Stimulated activated naive CD8-positive, alpha-beta T cell treated with anti-CD3 and anti-CD28 coated beads, Interleukin-15, Interleukin-2, amounts not matched to agents 100 U/mL and 50 U/mL, for 24 hours (primary cell): ENCODE results near the gene SLC24A3.

Source experiments
- ATAC-seq: fragments of 150-1000 bp; cut with Tn5 transposase; one replicate; pipeline ENCODE4 v1.10.0; 2021
- DNase-seq: peaks from one replicate; pipeline ENCODE4 v3.0.0; 2021

The SLC24A3 gene

DNA sequence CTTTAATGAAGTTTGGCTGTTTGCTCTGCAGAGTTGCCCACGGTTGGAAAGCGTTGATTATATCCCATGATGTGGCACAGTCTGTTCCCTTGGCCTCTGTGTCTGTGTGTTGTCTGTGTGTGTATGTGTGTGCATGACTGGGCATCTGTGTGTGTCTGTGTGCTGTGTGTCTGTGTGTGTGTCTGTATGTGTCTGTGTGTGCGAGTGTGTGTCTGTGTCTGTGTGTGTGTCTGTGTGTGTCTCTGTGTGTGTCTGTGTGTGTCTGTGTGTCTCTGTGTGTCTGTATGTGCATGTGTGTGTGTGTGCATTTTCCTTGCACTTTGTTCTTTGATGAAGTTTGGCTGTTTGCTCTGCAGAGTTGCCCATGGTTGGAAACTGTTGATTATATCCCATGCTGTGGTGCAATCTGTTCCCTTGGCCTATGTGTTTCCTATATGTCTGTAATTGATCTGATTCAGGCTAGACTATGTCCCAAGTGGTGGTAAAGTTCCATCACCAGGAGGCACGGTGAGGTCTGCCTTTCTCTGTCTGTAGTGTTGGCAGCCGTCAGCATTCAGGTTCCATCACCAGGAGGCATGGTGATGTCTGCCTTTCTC, 467.6 kb downstream of the SLC24A3 start:
- ATAC-seq: no peak
- DNase-seq: no peak

DNA sequence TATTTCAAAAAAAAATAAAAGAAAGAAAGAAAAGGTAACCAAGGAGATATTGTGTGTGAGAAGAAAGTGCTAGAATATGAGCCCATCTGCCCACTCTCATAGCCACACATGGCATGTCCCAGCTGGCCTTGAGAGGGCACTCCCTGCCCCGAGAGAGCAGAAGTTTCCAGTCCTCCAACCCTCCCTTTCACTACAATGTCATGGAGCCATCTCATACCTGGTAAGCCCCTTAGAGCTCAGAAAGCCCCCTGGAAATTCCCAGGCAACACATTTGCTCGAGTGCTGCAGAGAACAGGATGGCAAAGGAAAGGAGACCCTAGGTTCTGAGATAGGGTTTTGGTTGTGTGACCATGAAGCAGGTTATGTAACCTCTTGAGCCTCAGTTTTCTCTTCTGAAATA, 469.8 kb downstream of the SLC24A3 start:
- DNase-seq (no peak), ATAC-seq (no peak)

DNA sequence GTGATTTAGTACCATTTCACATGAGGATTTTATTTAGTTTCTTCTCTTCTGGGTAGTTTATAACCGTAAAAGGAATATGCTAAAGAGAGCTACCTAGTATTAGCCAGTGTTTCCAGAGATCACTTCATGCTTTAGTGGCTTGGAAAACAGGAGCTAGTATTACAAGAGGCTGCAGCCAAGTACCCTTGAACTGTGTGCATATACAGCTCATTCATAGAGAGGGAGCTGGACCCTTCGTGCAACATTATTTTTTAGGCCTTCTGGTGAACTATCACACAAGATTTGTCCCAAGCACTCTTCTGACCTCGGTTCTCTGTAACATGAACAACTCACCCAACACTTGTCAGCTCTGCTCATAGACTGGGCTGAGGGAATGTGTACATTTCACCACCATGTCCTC, 470.7 kb downstream of the SLC24A3 start:
- no peak for ATAC-seq
- DNase-seq: no peak

DNA sequence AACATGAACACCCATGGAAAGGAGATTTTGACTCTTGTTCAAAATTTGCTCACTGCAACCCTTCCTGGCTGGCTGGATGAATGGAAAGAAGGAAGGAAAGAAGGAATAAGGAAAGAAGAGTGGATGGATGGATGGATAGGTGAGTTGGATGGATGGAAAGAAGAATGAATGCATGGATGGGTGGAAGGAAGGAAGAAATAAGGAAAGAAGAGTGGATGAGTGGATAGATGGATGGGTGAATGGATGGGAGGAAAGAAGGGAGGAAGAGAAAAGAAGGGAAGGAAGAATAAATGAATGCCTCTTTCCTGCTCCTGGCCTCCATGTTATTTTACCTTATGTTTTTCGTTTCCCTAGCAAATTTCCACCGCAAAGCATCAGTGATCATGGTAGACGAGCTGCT, 471.4 kb downstream of the SLC24A3 start:
- ATAC-seq: no peak
- no peak for DNase-seq

DNA sequence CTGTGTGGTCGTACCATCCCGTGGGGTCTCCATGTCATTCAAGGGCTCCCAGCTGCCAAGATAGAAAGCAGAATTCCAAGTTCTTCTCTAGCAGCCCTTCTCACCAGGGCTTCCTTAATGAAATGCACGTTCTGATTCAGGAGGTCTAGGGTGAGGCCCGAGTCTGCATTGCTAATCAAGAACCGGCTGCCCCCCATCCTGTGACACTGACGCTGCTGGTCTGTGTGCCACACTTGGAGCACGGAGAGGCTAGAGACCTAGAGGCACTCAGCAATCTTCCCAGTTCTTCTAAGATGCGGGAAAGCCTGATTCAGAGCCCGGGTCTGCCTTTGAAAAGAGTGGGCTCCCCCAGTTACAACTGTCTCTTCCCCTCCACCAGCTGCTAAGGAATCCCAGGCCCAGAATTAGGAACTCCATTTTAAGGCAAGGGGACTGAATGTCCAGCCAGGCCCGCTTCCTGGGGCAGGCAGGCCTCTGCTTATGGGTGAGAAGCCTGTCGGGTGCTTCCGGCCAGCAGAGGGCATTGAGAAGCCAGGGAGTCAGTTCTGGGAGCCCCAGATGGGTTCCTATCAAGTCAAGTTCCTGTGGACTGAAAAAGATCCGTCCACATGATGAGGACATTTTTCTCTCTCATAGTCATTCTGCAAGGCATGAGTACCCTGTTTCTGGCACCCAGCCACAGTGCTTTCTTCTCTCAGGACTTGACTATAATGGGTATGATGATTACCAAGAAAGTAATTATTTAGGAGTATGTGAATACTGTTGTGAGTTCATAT, 475.8 kb downstream of the SLC24A3 start:
- no peak for DNase-seq
- no peak for ATAC-seq

DNA sequence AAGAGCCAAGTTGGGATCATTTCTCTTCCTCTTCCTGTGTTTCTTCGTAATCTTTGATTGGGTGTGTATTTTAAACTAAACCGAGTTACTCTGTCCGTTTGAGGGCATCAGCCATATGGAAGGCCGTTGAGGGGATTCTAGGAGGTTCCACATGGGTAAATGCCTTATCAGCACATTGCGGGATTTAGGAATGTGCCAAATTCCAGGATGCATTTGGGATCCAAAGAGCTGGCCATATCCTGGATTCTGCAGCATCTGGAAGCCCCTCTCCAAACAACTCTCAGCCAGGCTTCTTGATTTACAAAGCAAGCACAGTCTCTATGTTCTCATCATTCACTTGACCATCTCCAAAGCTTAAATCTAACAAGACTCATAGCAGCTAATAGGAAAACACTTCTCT, 478.0 kb downstream of the SLC24A3 start:
- ATAC-seq: no peak
- no peak for DNase-seq

DNA sequence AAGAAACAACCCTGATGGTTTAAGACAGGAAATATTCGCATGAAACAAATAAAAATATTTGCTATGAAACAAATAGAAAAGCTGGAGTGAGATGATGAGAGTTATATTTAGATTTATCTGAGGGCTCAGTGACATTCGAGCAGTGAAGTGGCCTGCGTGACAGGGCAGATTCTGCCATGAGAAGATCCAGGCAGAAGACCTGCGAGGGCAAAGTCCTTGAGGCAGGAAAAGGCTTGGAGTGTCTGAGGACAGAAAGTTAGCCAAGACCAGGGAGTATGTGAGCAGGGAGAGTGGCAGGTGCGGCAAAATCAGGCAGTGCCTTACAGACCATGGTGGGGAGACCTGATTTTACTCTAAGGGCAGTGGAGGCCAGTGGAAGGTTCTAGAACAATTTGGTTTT, 478.7 kb downstream of the SLC24A3 start:
- no peak for DNase-seq
- ATAC-seq: no peak

DNA sequence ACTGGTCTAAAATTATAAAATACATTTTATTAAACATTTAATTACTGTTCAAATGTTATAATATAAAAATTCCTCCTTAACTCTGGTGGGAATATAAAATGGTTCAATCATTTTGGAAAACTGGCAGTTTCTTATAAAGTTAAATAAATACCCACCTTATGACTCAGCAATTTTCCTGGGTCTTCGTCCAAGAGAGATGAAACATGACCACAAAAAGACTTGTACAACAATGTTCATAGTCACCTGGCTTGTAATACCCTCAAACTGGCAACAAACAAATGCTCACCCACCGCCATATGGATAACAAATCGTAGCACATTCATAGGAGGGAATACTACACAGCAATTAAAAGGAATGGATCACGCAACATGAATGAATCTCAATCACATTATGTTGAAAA, 479.7 kb downstream of the SLC24A3 start:
- DNase-seq (no peak), ATAC-seq (no peak)

DNA sequence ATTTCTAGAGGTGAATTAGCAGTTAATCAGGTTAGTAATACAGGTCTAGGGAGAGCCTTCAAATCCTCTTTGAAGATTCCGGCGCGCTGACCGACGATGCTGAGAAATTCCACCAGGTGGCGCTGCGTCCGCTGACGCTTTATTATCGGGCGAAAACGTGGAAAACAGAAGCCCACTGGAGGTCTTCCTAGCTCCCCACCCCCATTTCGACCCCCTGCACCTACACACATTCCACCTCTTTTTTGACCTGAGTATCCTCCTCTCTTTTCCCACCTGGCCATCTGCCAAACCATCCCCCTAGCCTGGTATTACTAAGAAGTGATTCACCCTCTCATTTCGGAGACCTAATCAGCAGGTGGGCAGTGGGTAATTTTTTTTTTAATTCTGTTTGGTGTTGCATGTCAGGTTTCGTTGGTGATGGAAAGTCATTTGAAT, 480.3 kb downstream of the SLC24A3 start:
- DNase-seq: peak; percentile 60
- no peak for ATAC-seq

DNA sequence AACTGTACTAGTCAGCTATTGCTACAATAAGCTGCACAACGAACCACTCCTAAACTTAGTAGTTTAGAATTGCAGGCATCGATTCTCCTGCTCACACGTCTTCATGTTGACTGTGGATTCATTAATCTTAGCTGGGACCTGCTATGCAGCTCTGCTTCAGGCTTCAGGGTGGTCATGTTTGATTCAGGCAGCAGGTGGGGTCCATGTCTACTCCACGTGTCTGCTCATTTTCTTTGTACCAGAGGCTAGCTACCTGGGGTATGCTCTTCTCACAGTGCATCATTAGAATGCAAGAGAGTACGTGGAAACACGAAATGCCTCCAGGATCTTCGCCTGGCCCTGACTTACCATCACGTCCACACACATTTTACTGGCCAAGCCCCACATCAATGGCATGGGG, 481.1 kb downstream of the SLC24A3 start:
- ATAC-seq (no peak), DNase-seq (no peak)

DNA sequence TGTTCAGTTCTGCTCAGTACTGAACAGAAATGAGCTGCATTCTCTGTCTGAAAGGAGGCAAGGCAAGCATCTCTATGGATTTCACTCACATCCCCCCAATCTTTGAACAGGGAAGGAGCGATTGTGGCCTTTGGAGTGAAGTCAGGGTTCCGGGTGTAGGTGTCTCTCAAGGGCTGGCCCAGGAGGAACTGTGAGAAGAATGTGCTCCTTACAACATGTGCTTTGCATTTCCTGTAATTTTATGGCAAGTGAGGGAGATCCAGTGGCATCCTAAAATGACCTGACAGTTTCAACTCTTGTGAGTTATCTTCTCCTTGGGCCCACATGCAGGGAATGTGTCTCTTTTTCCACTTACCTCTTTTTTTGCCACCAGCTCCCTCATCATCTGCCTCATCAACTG, 482.6 kb downstream of the SLC24A3 start:
- DNase-seq: no peak
- no peak for ATAC-seq

DNA sequence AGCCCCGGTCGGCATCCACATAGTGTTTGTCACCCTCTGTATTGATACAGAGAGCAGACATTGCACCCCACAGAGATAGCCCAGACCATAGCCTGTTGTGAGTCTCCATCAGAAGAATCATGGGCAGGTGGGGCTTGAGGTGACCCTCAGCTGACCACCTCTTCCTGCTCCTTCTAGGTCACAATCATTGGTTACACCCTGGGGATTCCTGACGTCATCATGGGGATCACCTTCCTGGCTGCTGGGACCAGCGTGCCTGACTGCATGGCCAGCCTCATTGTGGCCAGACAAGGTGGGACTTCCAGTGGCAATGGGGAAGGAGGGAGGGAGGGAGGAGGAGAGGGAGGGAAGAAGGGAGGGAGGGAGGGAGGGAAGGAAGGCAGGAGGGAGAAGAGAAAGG, 484.2 kb downstream of the SLC24A3 start:
- no peak for DNase-seq
- ATAC-seq: no peak

DNA sequence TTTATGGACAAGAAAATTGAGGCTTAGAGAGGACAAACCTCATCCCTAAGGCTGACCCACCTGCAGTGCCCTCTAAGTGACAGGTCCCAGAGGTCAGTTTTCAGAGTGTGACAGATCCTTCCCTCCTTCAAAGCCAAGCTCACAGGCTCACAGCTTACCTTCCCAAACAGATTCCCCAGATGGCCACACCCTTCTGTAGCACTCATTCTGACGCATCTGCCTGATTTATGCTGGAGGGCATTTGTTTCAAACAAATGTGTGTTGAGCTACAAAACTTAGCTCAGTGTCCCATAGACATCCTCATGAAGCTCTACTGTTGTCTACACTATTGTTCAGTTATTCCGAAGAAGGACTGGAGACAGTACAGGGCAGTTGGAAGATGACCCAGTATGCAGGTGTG, 485.0 kb downstream of the SLC24A3 start:
- no peak for ATAC-seq
- no peak for DNase-seq

DNA sequence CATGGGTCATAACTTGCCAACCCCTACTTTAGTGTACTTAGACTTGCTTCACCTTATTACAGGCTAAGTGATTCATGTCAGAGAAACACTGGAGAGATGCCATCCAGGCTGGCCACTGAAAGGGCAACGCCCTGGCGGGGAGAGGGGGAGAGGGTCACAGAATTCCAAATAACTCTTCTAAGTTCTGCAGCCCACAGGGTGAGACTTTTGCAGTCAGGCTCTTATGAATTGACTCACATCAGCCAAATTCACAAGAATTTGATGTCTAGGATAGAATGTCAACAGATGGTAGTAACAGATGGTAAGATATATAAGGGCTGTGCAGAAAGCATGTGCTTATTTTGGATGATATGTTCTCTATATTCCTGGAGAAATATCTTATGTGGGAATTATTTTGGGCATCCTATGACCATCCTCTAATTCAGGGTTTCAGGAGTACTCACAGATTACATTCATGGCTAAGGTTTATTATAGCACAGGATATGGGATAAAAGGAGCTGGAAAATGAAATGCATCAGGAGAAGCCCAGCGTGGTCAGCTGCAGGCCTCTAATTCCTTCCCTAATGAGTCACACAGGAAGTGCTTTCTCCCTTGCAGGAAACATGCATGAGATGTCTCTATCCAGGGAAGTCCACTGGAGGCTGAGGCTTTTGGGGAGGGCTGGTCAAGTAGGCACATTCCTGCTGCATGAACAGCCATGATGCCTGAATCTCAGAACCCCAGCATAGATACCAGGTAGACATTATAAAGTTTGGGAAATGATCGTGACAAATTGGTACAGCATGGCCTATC, 486.9 kb downstream of the SLC24A3 start:
- DNase-seq (no peak), ATAC-seq (no peak)

DNA sequence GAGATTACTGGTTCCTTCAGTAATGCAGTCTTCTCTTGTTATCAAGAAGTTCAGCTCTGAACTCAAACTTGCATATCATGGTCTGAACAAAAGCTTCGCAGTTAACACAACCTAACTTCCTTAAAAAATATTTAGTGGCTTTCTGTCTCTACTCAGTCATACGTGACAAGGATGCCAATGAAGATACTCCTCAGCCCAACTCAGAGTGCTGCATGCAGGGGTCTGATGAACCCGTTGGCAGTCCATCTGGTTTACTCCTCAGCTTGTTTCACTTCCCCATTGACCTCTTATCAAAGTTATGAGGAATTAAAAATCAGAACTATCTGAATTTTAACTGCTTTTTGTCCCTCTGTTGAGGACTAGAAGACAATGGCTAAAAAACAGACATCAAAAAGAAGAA, 489.0 kb downstream of the SLC24A3 start:
- DNase-seq (no peak), ATAC-seq (no peak)

DNA sequence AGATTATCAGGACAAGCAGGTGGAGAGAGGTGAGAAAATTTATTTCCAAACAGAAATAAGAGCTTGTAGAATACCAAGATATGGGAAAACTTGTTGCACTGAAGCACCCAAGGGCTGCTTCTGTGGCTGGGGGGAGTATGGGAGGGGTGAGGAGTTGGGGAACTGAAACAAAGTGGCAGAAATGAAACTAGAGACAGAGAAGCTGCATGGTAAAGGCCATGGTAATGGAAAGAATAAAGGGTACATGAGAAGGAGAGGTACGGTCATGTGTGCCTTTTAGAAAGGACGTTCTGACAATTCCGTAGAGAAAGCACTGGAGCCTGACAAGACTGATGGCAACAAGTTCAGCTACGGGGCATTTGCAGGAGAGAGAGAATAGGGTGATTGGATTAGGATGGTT, 494.0 kb downstream of the SLC24A3 start:
- ATAC-seq: no peak
- no peak for DNase-seq

DNA sequence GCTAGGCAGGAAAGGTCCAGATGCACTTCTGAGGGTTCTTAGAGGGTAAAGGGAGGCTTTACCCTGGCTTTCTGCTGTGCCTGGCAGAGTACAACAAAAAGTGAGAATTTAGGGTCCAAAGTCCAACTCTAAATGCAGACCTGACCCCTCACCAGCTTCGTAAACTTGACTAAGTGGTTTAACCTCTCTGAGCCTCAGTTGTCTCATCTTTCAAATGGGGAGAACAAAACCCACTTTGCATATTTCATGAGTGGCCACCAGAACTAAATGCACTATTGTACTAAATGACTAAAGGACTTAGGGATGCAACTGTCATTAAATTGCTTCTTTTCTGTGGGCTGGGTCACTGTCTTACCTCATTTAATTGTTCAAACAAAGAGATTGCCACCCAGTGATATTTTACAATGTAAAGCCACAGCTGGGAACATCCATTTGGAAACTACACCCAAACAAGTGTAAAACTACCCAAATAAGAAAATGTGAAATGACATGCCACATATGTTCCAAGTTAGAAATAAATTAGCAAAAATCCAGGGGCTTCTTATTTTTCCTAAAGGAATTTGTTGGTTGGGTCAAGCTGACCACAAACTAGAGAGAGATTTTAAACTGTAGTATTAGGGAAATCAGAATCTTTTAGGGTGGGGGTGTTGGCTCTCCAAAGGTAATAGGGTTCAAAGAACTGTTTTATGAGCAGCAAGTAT, 497.3 kb downstream of the SLC24A3 start:
- ATAC-seq: no peak
- DNase-seq: no peak

DNA sequence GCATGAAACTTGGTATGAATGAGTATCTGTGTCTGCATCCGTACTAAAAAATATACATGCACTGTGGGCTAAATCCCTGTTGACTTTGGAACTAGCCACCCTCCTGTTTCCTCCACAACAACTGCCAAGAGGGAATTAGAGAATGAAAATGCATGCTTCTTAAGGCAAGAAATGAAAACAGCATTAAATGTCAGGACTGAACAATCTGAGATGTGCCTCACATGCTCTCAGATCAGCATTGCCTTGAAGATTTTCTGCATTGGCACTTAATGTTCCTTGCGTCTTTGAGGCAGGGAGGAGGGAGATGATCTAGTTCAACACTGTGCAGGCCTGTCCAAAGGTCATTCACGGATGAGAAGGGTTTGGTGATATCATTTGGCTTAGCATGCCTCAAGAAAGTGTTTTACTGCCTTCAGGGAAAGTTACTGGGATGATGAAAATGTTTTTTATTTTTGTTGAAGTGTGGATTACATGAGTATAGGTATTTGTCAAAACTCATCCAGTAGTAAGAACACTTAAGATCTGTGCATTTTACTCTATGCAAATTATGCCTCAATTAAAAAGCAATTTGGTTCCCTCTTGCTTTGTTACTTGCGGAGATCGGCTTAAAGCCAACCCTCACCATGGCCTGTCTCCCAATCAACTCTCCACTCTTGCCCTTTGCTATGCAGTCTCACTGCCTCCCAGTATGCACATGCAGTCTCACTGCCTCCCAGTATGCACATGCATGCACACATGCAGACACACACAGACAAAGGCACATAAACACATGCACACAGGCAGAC, 498.1 kb downstream of the SLC24A3 start:
- ATAC-seq (no peak), DNase-seq (no peak)

DNA sequence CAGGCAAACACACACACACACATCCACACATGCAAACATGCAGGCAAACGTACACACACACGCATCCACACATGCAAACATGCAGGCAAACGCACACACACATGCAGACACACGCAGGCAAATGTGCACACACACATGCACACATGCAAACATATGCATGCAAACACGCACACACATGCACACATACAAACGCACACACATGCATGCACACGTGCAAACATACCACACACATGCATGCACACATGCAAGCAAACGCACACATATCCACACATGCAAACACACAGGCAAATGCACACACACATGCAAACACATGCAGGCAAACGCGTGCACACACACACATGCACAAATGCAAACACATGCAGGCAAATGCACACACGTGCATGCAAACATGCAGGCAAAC, 498.7 kb downstream of the SLC24A3 start:
- DNase-seq (no peak), ATAC-seq (no peak)

DNA sequence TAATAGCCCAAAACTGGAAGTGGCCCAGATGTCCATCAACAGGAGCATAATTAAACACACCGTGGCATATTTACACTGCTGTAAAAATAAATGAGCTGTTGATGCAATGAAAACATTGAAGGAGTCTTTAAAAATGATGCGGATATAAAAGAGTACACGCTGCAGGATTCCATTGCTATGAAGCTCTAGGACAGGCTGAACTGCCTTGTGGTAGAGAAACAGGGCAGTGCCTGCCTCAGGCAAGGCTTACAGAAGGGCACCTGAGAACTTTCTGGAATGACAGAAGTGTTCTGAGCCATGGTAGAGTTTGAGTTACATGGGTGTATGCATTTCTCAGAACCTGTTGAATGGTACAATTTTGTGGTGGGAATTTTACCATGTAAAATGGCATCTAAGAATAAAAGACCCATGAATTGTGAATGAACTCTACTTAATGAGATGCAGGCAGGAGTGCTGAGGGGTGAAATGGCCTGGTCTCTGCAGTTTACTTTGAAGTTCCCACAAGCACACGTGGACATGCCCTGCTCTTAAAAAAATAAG, 500.3 kb downstream of the SLC24A3 start:
- DNase-seq: no peak

DNA sequence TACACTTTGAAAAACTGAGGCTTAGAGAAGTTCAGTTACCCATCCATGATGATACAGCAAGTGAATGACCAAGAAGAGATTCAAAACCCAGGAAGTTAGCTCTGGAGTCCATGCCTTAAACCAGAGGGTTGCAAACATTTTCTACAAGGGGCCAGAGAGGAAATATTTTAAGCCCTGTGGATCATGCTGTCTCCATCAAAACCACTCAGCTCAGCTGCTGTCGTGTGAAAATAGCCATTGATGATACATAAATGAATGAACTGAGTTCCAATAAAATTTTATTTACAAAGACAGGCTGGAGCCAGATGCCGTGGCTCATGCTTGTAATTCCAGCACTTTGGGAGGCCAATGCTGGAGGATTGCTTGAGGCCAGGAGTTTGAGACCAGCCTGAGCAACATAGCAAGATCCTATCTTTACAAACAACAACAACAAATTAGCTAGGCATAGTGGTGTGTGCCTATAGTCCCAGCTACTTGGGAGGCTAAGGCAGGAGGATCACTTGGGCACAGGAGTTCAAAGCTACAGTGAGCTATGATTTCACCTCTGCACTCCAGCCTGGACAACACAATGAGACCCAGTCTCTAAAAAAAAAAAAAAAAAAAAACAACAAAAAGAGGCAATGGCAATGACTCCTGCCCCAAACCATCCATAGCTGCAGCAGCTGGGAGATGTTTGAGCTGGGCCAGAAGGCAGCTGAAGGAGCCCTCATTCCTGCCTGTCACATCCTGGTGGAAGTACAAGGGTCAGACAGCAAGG, 501.6 kb downstream of the SLC24A3 start:
- DNase-seq (no peak), ATAC-seq (no peak)

More for the DNA sequence above, 500.3 kb downstream of the SLC24A3 start:
- no peak for ATAC-seq
